IMR-90 (cell line): ENCODE results near the gene TBX4.

Experiments used
- BHLHE40 ChIP-seq: fragments of 150-350 bp; IDR thresholded peaks from 2 replicates; pipeline ENCODE4 v1.6.1; 2016; ENCODE audit warnings: mild to moderate bottlenecking, low read depth, low read length
- CEBPB ChIP-seq: IDR thresholded peaks from 2 replicates; pipeline ENCODE4 v1.6.1; 2012; ENCODE audit warnings: low read depth, low read length, improper control_type of control experiment
- ELK1 ChIP-seq: fragments of 150-350 bp; IDR thresholded peaks from 2 replicates; pipeline ENCODE4 v1.6.1; 2016; ENCODE audit warnings: low read depth, mild to moderate bottlenecking, low read length, moderate library complexity, borderline replicate concordance
- MAFK ChIP-seq: IDR thresholded peaks from 2 replicates; pipeline ENCODE4 v1.6.1; 2012; ENCODE audit warnings: low read depth, low read length, improper control_type of control experiment
- MAZ ChIP-seq: IDR thresholded peaks from 2 replicates; pipeline ENCODE4 v1.6.1; 2012; ENCODE audit warnings: low read depth, mild to moderate bottlenecking, low read length, improper control_type of control experiment, moderate library complexity, borderline replicate concordance
- MXI1 ChIP-seq: IDR thresholded peaks from 2 replicates; pipeline ENCODE4 v1.6.1; 2012; ENCODE audit warnings: low read depth, mild to moderate bottlenecking, low read length, moderate library complexity, borderline replicate concordance
- POLR2A ChIP-seq: IDR thresholded peaks from 2 replicates; pipeline ENCODE4 v1.6.1; 2012; ENCODE audit warnings: mild to moderate bottlenecking, low read depth, low read length
- RAD21 ChIP-seq: IDR thresholded peaks from 2 replicates; pipeline ENCODE4 v1.6.1; 2012; ENCODE audit warnings: low read length, improper control_type of control experiment
- RCOR1 ChIP-seq: IDR thresholded peaks from 2 replicates; pipeline ENCODE4 v1.6.1; 2012; ENCODE audit warnings: mild to moderate bottlenecking, low read length, improper control_type of control experiment; ENCODE audit not compliant: insufficient replicate concordance
- RFX5 ChIP-seq: IDR thresholded peaks from 2 replicates; pipeline ENCODE4 v1.8.0; 2012; ENCODE audit warnings: low read depth, mild to moderate bottlenecking, low read length, moderate library complexity
- TF ChIP-seq, protein P1 (sequence below): conservative IDR thresholded peaks from 2 replicates; pipeline ENCODE4 v1.5.1; 2012; ENCODE audit warnings: mild to moderate bottlenecking, low read depth, low read length, improper control_type of control experiment
- TF ChIP-seq, protein P2 (sequence below): fragments of 150-350 bp; IDR thresholded peaks from 2 replicates; pipeline ENCODE4 v1.6.1; 2017; ENCODE audit warnings: mild to moderate bottlenecking, antibody characterized with exemption, low read length, low read depth

GRCh38 chr17:61422869-61423268, 29.4 kb upstream of the TBX4 start:
- TF ChIP-seq, protein P1, sequence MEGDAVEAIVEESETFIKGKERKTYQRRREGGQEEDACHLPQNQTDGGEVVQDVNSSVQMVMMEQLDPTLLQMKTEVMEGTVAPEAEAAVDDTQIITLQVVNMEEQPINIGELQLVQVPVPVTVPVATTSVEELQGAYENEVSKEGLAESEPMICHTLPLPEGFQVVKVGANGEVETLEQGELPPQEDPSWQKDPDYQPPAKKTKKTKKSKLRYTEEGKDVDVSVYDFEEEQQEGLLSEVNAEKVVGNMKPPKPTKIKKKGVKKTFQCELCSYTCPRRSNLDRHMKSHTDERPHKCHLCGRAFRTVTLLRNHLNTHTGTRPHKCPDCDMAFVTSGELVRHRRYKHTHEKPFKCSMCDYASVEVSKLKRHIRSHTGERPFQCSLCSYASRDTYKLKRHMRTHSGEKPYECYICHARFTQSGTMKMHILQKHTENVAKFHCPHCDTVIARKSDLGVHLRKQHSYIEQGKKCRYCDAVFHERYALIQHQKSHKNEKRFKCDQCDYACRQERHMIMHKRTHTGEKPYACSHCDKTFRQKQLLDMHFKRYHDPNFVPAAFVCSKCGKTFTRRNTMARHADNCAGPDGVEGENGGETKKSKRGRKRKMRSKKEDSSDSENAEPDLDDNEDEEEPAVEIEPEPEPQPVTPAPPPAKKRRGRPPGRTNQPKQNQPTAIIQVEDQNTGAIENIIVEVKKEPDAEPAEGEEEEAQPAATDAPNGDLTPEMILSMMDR = no peak
- TF ChIP-seq MXI1 = no peak
- TF ChIP-seq RCOR1 = no peak
- no peak for TF ChIP-seq POLR2A
- TF ChIP-seq, protein P2, sequence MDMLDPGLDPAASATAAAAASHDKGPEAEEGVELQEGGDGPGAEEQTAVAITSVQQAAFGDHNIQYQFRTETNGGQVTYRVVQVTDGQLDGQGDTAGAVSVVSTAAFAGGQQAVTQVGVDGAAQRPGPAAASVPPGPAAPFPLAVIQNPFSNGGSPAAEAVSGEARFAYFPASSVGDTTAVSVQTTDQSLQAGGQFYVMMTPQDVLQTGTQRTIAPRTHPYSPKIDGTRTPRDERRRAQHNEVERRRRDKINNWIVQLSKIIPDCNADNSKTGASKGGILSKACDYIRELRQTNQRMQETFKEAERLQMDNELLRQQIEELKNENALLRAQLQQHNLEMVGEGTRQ = no peak
- TF ChIP-seq RAD21 = no peak
- TF ChIP-seq MAFK = no peak
- TF ChIP-seq BHLHE40 = no peak
- no peak for TF ChIP-seq RFX5
- no peak for TF ChIP-seq ELK1
- TF ChIP-seq MAZ = no peak
- no peak for TF ChIP-seq CEBPB
